SU-DHL-6 (cell line): ENCODE data around the gene NOP14.
"Not testable (repeated sequence)": the region's sequence is repeated elsewhere in the genome, so short reads cannot be mapped to it uniquely, and the experiment has no call there.

Experiments
- H2AFZ ChIP-seq: fragments of 200-600 bp; sonication (generic); 2 replicates; pipeline ENCODE4 v1.6.1; 2014; ENCODE audit warnings: low read depth, mild to moderate bottlenecking, moderate library complexity, mixed read lengths, antibody characterized with exemption, low read length; ENCODE audit not compliant: severe bottlenecking
- H3F3A ChIP-seq: fragments of 200-600 bp; shearing (Covaris generic); 2 replicates; pipeline ENCODE4 v1.6.0; 2016; ENCODE audit warnings: antibody characterized with exemption, mild to moderate bottlenecking; ENCODE audit not compliant: insufficient read depth
- H3K27ac ChIP-seq: fragments of 200-600 bp; sonication (generic); 2 replicates; pipeline ENCODE4 v1.5.1; 2016; ENCODE audit warnings: low read depth, mild to moderate bottlenecking, low read length, moderate library complexity, mixed read lengths
- H3K27me3 ChIP-seq: fragments of 200-600 bp; sonication (generic), shearing (Covaris generic); 2 replicates; pipeline ENCODE4 v1.6.0; 2014; ENCODE audit warnings: mild to moderate bottlenecking, low read length
- H3K36me3 ChIP-seq: fragments of 200-600 bp; sonication (generic); 2 replicates; pipeline ENCODE4 v1.6.1; 2014; ENCODE audit warnings: mild to moderate bottlenecking, low read length, mixed read lengths
- H3K4me2 ChIP-seq: fragments of 300-600, 200-600 bp; shearing (Covaris generic), sonication (generic); 2 replicates; pipeline ENCODE4 v1.6.0; 2014; ENCODE audit warnings: low read length, low read depth, mild to moderate bottlenecking; ENCODE audit not compliant: poor library complexity, severe bottlenecking
- H3K4me3 ChIP-seq: fragments of 200-600 bp; sonication (generic); 2 replicates; pipeline ENCODE4 v1.5.1; 2014; ENCODE audit warnings: antibody characterized with exemption, low read length, mild to moderate bottlenecking, mixed read lengths; ENCODE audit not compliant: insufficient read depth, poor library complexity, severe bottlenecking
- H3K79me2 ChIP-seq: fragments of 200-600 bp; sonication (generic); 2 replicates; pipeline ENCODE4 v1.6.1; 2014; ENCODE audit warnings: mild to moderate bottlenecking, low read length, moderate library complexity; ENCODE audit not compliant: insufficient read depth
- H3K9ac ChIP-seq: fragments of 200-600 bp; sonication (generic); 2 replicates; pipeline ENCODE4 v1.7.0; 2014; ENCODE audit warnings: mild to moderate bottlenecking, low read length
- H3K9me2 ChIP-seq: fragments of 200-600 bp; sonication (generic); replicated peaks from 2 replicates; pipeline ENCODE4 v1.6.1; 2014; ENCODE audit warnings: low read length; ENCODE audit not compliant: insufficient read depth
- H3K9me3 ChIP-seq: fragments of 200-600 bp; sonication (generic); 2 replicates; pipeline ENCODE4 v1.6.1; 2014; ENCODE audit warnings: low read length, mixed read lengths; ENCODE audit not compliant: insufficient read depth
- H4K20me1 ChIP-seq: fragments of 200-600 bp; sonication (generic); 2 replicates; pipeline ENCODE4 v1.6.1; 2014; ENCODE audit warnings: low read depth, mild to moderate bottlenecking, antibody characterized with exemption, low read length, moderate library complexity, mixed read lengths
- EZH2phosphoT487 ChIP-seq: fragments of 200-600 bp; sonication (generic), shearing (Covaris generic); conservative IDR thresholded peaks from 2 replicates; pipeline ENCODE4 v1.6.1; 2018; ENCODE audit warnings: mild to moderate bottlenecking, antibody characterized with exemption, low read length, moderate library complexity, mixed read lengths
- TF ChIP-seq, protein P1 (sequence below): fragments of 200-600 bp; sonication (generic); IDR thresholded peaks from one replicate; pipeline ENCODE4 v1.5.1; 2017; ENCODE audit warnings: antibody characterized with exemption, mild to moderate bottlenecking, low read length, moderate library complexity; ENCODE audit not compliant: insufficient read depth, poor library complexity, severe bottlenecking

The NOP14 gene

DNA sequence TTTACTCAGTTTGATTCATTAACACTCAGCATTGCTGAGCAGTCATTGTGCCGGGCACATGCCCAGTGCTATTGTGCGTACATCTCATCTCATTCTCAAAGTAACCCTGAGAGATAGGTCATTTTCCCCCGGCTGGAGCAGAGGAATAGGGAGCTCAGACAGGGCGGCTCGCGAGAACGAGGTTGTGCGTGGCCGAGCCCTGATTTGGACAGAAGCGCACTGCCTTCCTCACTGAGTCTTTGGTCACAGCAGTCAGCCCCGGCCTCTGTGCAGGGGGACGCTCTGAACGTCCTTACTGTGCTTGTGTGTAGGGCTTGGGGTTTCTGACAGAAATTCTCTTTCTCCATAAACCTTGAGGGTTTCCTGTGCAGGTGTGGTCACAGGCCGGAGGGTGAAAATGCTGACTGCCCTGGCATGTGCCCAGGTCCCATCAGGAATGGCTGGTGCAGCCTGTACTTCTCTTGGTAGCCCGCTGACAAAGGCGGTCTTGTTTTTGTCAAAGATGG, 39.5 kb downstream of the NOP14 start:
- Histone ChIP-seq H3K4me2 (no peak overlapping the region), H2AFZ (no peak overlapping the region), H3F3A (no peaks in the 10 kb centered on the region), H3K79me2 (no peaks in the 10 kb centered on the region), H3K9me2 (no peaks in the 10 kb centered on the region), H3K9ac (no peak overlapping the region), H3K9me3 (no peaks in the 10 kb centered on the region), H3K4me3 (no peak overlapping the region), H3K36me3 (no peaks in the 10 kb centered on the region), H3K27me3 (no peaks in the 10 kb centered on the region), H4K20me1 (no peaks in the 10 kb centered on the region), H3K27ac (no peak overlapping the region)
- no peak for TF ChIP-seq EZH2phosphoT487
- TF ChIP-seq, protein P1, sequence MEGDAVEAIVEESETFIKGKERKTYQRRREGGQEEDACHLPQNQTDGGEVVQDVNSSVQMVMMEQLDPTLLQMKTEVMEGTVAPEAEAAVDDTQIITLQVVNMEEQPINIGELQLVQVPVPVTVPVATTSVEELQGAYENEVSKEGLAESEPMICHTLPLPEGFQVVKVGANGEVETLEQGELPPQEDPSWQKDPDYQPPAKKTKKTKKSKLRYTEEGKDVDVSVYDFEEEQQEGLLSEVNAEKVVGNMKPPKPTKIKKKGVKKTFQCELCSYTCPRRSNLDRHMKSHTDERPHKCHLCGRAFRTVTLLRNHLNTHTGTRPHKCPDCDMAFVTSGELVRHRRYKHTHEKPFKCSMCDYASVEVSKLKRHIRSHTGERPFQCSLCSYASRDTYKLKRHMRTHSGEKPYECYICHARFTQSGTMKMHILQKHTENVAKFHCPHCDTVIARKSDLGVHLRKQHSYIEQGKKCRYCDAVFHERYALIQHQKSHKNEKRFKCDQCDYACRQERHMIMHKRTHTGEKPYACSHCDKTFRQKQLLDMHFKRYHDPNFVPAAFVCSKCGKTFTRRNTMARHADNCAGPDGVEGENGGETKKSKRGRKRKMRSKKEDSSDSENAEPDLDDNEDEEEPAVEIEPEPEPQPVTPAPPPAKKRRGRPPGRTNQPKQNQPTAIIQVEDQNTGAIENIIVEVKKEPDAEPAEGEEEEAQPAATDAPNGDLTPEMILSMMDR: no peak

DNA sequence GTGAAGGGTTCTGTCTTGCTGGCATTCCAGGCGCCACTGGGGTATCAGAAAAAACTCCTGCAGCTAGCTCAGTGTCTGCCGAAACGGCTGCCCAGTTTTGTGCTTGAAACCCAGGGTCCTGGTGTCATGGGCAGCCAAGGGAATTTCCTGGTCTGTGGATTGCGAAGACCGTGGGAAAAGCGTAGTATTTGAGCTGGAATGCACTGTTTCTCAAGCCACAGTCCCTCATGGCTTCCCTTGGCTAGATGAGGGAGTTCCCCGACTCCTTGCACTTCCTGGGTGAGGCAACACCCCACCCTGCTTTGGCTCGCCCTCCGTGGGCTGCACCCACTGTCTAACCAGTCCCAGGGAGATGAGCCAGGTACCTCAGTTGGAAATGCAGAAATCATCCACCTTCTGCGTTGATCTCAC, 40.1 kb downstream of the NOP14 start:
- Histone ChIP-seq H3F3A (no peaks in the 10 kb centered on the region), H3K27ac (no peak overlapping the region), H3K27me3 (no peaks in the 10 kb centered on the region), H4K20me1 (no peaks in the 10 kb centered on the region), H3K36me3 (no peaks in the 10 kb centered on the region), H3K4me3 (no peak overlapping the region), H3K4me2 (no peak overlapping the region), H3K9me3 (no peaks in the 10 kb centered on the region), H2AFZ (no peak overlapping the region), H3K9me2 (no peaks in the 10 kb centered on the region), H3K79me2 (no peaks in the 10 kb centered on the region), H3K9ac (no peak overlapping the region)
- TF ChIP-seq, protein P1: no peak
- no peak for TF ChIP-seq EZH2phosphoT487

GRCh38 chr4:2922453-2923101, 40.6 kb downstream of the NOP14 start:
- not testable (repeated sequence) for H3K36me3 ChIP-seq, H3K4me3 ChIP-seq, H3K27me3 ChIP-seq, H3K27ac ChIP-seq, H4K20me1 ChIP-seq, H3F3A ChIP-seq, H3K9me2 ChIP-seq, H3K9me3 ChIP-seq, H3K79me2 ChIP-seq, H2AFZ ChIP-seq, H3K9ac ChIP-seq, H3K4me2 ChIP-seq

- not testable (repeated sequence) for H3K27ac ChIP-seq, H3K27me3 ChIP-seq, H3K9me2 ChIP-seq, H3K9me3 ChIP-seq, H4K20me1 ChIP-seq, H3K79me2 ChIP-seq, H3K4me3 ChIP-seq, H3F3A ChIP-seq, H3K9ac ChIP-seq, H3K36me3 ChIP-seq, H3K4me2 ChIP-seq, H2AFZ ChIP-seq
Observed at GRCh38 chr4:2918714-2919113, 44.5 kb downstream of the NOP14 start.

DNA sequence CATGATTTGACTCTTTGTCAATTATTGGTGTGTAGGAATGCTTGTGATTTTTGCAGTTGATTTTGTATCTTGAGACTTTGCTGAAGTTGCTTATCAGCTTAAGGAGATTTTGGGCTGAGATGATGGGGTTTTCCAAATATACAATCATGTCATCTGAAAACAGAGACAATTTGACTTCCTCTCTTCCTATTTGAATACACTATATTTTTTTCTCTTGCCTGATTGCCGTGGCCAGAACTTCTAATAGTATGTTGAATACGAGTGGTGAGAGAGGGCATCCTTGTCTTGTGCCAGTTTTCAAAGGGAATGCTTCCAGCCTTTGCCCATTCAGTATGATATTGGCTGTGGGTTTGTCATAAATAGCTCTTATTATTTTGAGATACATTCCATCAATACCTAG, 44.9 kb downstream of the NOP14 start:
- not testable (repeated sequence) for H3K36me3 ChIP-seq, H3K79me2 ChIP-seq, H4K20me1 ChIP-seq, H3K27ac ChIP-seq, H3K4me3 ChIP-seq, H3K4me2 ChIP-seq, H2AFZ ChIP-seq, H3K9me3 ChIP-seq, H3K27me3 ChIP-seq, H3K9ac ChIP-seq, H3F3A ChIP-seq, H3K9me2 ChIP-seq

- not testable (repeated sequence) for H3K9me2 ChIP-seq, H4K20me1 ChIP-seq, H3K36me3 ChIP-seq
Observed at GRCh38 chr4:2916696-2917095, 46.5 kb downstream of the NOP14 start.

More at GRCh38 chr4:2916696-2917095, 46.5 kb downstream of the NOP14 start:
- not testable (repeated sequence) for H3K27me3 ChIP-seq, H3K4me2 ChIP-seq, H2AFZ ChIP-seq, H3K79me2 ChIP-seq, H3F3A ChIP-seq, H3K27ac ChIP-seq, H3K9ac ChIP-seq, H3K9me3 ChIP-seq, H3K4me3 ChIP-seq
